Keratinocyte (primary cell): ENCODE results near the gene MRM3.

Experiments used
- EZH2 ChIP-seq: IDR thresholded peaks from one replicate; pipeline ENCODE4 v1.6.1; 2012; ENCODE audit warnings: inconsistent platforms, mild to moderate bottlenecking, low read length, moderate library complexity
- TF ChIP-seq, protein P1 (sequence below), 3 experiments: IDR thresholded peaks in 1 of 3; conservative IDR thresholded peaks in 1 of 3; optimal IDR thresholded peaks in 1 of 3; 2 replicates in 2 of 3; 3 replicates in 1 of 3; pipeline versions ENCODE3 to v1.5.1; 2011; ENCODE audit warnings: low read length in 3 of 3, mild to moderate bottlenecking in 3 of 3, moderate library complexity in 2 of 3, control low read depth in 1 of 3, inconsistent platforms in 1 of 3; ENCODE audit not compliant: insufficient read depth in 2 of 3; ENCODE audit errors: extremely low read depth in 1 of 3

DNA sequence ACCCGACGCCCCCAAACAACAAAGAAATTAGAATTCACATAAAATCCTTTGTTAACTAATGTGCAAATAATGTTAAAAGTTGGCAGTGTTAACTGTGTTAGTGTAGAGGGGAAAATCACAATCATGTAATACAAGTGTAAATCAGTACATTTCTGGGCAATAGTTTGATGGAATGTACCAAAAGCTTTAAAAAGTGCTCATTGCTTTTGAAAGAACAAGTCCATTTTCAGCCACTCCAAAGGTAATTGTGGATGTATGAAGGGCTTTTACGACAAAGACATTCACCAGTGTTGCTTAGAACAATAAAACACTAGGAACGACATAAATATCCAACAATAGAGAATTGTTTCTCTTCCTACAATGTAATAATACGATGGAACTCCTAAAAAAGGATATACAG, 9.1 kb upstream of the MRM3 start:
- TF ChIP-seq, protein P1, sequence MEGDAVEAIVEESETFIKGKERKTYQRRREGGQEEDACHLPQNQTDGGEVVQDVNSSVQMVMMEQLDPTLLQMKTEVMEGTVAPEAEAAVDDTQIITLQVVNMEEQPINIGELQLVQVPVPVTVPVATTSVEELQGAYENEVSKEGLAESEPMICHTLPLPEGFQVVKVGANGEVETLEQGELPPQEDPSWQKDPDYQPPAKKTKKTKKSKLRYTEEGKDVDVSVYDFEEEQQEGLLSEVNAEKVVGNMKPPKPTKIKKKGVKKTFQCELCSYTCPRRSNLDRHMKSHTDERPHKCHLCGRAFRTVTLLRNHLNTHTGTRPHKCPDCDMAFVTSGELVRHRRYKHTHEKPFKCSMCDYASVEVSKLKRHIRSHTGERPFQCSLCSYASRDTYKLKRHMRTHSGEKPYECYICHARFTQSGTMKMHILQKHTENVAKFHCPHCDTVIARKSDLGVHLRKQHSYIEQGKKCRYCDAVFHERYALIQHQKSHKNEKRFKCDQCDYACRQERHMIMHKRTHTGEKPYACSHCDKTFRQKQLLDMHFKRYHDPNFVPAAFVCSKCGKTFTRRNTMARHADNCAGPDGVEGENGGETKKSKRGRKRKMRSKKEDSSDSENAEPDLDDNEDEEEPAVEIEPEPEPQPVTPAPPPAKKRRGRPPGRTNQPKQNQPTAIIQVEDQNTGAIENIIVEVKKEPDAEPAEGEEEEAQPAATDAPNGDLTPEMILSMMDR (optimal IDR thresholded peaks at IDR 0.05 in 1 of 3, IDR thresholded peaks at IDR 0.05 in 1 of 3, conservative IDR thresholded peaks at IDR 0.05 in 1 of 3; ENCODE audit: extremely low read depth in 1 of 3, insufficient read depth in 2 of 3, low read length in 3 of 3): no peak
- no peak for TF ChIP-seq EZH2
